Endothelial cell of umbilical vein (primary cell): Measurements from ENCODE around the gene FAM20A.

Source experiments
- EZH2 ChIP-seq: IDR thresholded peaks from 2 replicates; pipeline ENCODE4 v1.6.1; 2012; ENCODE audit warnings: borderline replicate concordance, low read depth, mild to moderate bottlenecking, moderate library complexity, low read length, inconsistent platforms; ENCODE audit not compliant: severe bottlenecking
- MYC ChIP-seq: IDR thresholded peaks from one replicate; pipeline ENCODE4 v1.6.1; 2011; ENCODE audit warnings: mild to moderate bottlenecking, low read depth, low read length
- POLR2A ChIP-seq: IDR thresholded peaks from 2 replicates; pipeline ENCODE4 v1.6.1; 2012; ENCODE audit warnings: low read depth, mild to moderate bottlenecking, control low read depth, low read length
- POLR2AphosphoS5 ChIP-seq: IDR thresholded peaks from 2 replicates; pipeline ENCODE4 v1.6.1; 2012; ENCODE audit warnings: low read depth, mild to moderate bottlenecking, control low read depth, low read length, moderate library complexity; ENCODE audit not compliant: insufficient read depth
- TF ChIP-seq, protein P1 (sequence below), 2 donors: IDR thresholded peaks; 1 replicate in 1 of 2; 2 replicates in 1 of 2; pipeline ENCODE4 v1.5.1; 2011; ENCODE audit warnings: low read length in 2 of 2, mild to moderate bottlenecking in 2 of 2, moderate library complexity in 2 of 2, control low read depth in 1 of 2, inconsistent platforms in 1 of 2, low read depth in 1 of 2; ENCODE audit not compliant: insufficient read depth in 1 of 2; ENCODE audit errors: extremely low read depth in 1 of 2

DNA sequence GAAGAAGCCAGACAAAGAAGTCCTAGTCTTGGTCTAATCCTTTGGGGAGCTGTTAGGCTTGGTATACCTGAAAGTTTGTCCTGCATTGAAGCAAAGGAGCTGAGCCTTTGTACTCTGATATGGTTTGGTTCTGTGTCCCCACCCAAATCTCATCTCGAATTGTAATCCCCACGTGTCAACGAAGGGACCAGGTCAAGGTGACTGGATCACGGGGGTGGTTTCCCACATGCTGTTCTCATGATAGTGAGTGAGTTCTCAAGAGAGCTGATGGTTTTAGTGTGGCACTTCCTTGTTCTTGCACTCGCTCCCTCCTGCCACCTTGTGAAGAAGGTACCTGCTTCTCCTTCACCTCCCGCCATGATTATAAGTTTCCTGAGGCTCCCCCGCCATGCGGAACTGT lies 33.6 kb downstream of the FAM20A start:
- no peak for TF ChIP-seq POLR2A
- TF ChIP-seq, protein P1, sequence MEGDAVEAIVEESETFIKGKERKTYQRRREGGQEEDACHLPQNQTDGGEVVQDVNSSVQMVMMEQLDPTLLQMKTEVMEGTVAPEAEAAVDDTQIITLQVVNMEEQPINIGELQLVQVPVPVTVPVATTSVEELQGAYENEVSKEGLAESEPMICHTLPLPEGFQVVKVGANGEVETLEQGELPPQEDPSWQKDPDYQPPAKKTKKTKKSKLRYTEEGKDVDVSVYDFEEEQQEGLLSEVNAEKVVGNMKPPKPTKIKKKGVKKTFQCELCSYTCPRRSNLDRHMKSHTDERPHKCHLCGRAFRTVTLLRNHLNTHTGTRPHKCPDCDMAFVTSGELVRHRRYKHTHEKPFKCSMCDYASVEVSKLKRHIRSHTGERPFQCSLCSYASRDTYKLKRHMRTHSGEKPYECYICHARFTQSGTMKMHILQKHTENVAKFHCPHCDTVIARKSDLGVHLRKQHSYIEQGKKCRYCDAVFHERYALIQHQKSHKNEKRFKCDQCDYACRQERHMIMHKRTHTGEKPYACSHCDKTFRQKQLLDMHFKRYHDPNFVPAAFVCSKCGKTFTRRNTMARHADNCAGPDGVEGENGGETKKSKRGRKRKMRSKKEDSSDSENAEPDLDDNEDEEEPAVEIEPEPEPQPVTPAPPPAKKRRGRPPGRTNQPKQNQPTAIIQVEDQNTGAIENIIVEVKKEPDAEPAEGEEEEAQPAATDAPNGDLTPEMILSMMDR (IDR thresholded peaks at IDR 0.05; ENCODE audit: extremely low read depth in 1 of 2, insufficient read depth in 1 of 2, low read depth in 1 of 2, low read length in 2 of 2): no peak
- no peak for TF ChIP-seq MYC
- TF ChIP-seq EZH2: no peak
- TF ChIP-seq POLR2AphosphoS5: no peak
